Parathyroid adenoma (tissue), 2 donors: ENCODE results near the gene BTBD1.
"Not testable (repeated sequence)": the region's sequence is repeated elsewhere in the genome, so short reads cannot be mapped to it uniquely, and the experiment has no call there.

Experiments
- H2AFZ ChIP-seq: fragments of 300-600 bp; sonication (generic); one replicate; pipeline ENCODE4 v1.7.0; 2017; ENCODE audit warnings: antibody characterized with exemption, mild to moderate bottlenecking
- H3K27ac ChIP-seq: fragments of 300-600 bp; sonication (generic); one replicate; pipeline ENCODE4 v1.7.0; 2017
- H3K27me3 ChIP-seq: fragments of 300-600 bp; sonication (generic); one replicate; pipeline ENCODE4 v1.7.0; 2017; ENCODE audit warnings: low read length; ENCODE audit not compliant: control insufficient read depth, insufficient read depth
- H3K36me3 ChIP-seq: fragments of 300-600 bp; sonication (generic); one replicate; pipeline ENCODE4 v1.7.0; 2017; ENCODE audit warnings: low read length; ENCODE audit not compliant: control insufficient read depth, insufficient read depth
- H3K4me1 ChIP-seq: fragments of 300-600 bp; sonication (generic); one replicate; pipeline ENCODE4 v1.7.0; 2017; ENCODE audit warnings: control low read depth
- H3K4me2 ChIP-seq: fragments of 300-600 bp; sonication (generic); one replicate; pipeline ENCODE4 v1.7.0; 2017; ENCODE audit warnings: low read length
- H3K4me3 ChIP-seq: fragments of 300-600 bp; sonication (generic); one replicate; pipeline ENCODE4 v1.7.0; 2017; ENCODE audit warnings: low read depth, low read length
- H3K79me2 ChIP-seq: fragments of 300-600 bp; sonication (generic); one replicate; pipeline ENCODE4 v1.7.0; 2017; ENCODE audit warnings: control low read depth
- H3K9ac ChIP-seq: fragments of 300-600 bp; sonication (generic); one replicate; pipeline ENCODE4 v1.7.0; 2017; ENCODE audit warnings: mild to moderate bottlenecking
- H3K9me3 ChIP-seq: fragments of 300-600 bp; sonication (generic); one replicate; pipeline ENCODE4 v1.7.0; 2017; ENCODE audit warnings: low read length; ENCODE audit not compliant: control insufficient read depth
- CTCF ChIP-seq: fragments of 300-600 bp; sonication (generic); IDR thresholded peaks from one replicate; pipeline ENCODE4 v1.7.0; 2017; ENCODE audit warnings: antibody characterized with exemption, mild to moderate bottlenecking
- donor health status: primary hyperparathyroidism.

Gene BTBD1

GRCh38 chr15:83090465-83090864, 23.4 kb upstream of the BTBD1 start:
- Histone ChIP-seq H3K4me3 (no peak overlapping the region), H3K79me2 (no peaks in the 10 kb centered on the region), H3K4me2 (no peak overlapping the region), H3K9ac (no peak overlapping the region), H3K4me1 (no peaks in the 10 kb centered on the region), H3K36me3 (no peaks in the 10 kb centered on the region), H3K9me3 (no peaks in the 10 kb centered on the region), H2AFZ (no peak overlapping the region), H3K27ac (no peak overlapping the region), H3K27me3 (no peaks in the 10 kb centered on the region)
- TF ChIP-seq CTCF, result no peak

- TF ChIP-seq CTCF, result no peak
- no peaks in the 10 kb centered on the region for H3K9me3 ChIP-seq
- H3K79me2 ChIP-seq, result no peaks in the 10 kb centered on the region
- no peak overlapping the region for H3K4me3 ChIP-seq
- H3K27me3 ChIP-seq, result no peaks in the 10 kb centered on the region
- H3K9ac ChIP-seq, result no peak overlapping the region
- H3K4me1 ChIP-seq, result no peaks in the 10 kb centered on the region
- H3K27ac ChIP-seq, result no peak overlapping the region
- no peaks in the 10 kb centered on the region for H3K36me3 ChIP-seq
- no peak overlapping the region for H2AFZ ChIP-seq
- H3K4me2 ChIP-seq, result no peak overlapping the region
Measured at GRCh38 chr15:83088876-83089275, 21.8 kb upstream of the BTBD1 start.

GRCh38 chr15:83087576-83087975, 20.5 kb upstream of the BTBD1 start:
- Histone ChIP-seq H3K27me3 (no peaks in the 10 kb centered on the region), H3K9me3 (no peaks in the 10 kb centered on the region), H3K4me1 (no peaks in the 10 kb centered on the region), H3K4me2 (no peak overlapping the region), H3K4me3 (no peak overlapping the region), H3K36me3 (no peaks in the 10 kb centered on the region), H3K79me2 (no peaks in the 10 kb centered on the region), H3K9ac (no peak overlapping the region), H3K27ac (no peak overlapping the region), H2AFZ (no peak overlapping the region)
- no peak for TF ChIP-seq CTCF

- H3K9ac ChIP-seq, H3K79me2 ChIP-seq, H3K36me3 ChIP-seq, H2AFZ ChIP-seq, H3K27me3 ChIP-seq, H3K9me3 ChIP-seq, H3K4me1 ChIP-seq, H3K27ac ChIP-seq, H3K4me2 ChIP-seq, H3K4me3 ChIP-seq: not testable (repeated sequence)
Measured at GRCh38 chr15:83085864-83086552, 19.0 kb upstream of the BTBD1 start.

- not testable (repeated sequence) for H3K9ac ChIP-seq, H3K4me3 ChIP-seq, H2AFZ ChIP-seq, H3K36me3 ChIP-seq, H3K9me3 ChIP-seq, H3K4me2 ChIP-seq, H3K27me3 ChIP-seq, H3K4me1 ChIP-seq, H3K79me2 ChIP-seq, H3K27ac ChIP-seq
Measured at GRCh38 chr15:83085461-83085860, 18.4 kb upstream of the BTBD1 start.
